ENCODE measurements around the gene RGS14.

DNA sequence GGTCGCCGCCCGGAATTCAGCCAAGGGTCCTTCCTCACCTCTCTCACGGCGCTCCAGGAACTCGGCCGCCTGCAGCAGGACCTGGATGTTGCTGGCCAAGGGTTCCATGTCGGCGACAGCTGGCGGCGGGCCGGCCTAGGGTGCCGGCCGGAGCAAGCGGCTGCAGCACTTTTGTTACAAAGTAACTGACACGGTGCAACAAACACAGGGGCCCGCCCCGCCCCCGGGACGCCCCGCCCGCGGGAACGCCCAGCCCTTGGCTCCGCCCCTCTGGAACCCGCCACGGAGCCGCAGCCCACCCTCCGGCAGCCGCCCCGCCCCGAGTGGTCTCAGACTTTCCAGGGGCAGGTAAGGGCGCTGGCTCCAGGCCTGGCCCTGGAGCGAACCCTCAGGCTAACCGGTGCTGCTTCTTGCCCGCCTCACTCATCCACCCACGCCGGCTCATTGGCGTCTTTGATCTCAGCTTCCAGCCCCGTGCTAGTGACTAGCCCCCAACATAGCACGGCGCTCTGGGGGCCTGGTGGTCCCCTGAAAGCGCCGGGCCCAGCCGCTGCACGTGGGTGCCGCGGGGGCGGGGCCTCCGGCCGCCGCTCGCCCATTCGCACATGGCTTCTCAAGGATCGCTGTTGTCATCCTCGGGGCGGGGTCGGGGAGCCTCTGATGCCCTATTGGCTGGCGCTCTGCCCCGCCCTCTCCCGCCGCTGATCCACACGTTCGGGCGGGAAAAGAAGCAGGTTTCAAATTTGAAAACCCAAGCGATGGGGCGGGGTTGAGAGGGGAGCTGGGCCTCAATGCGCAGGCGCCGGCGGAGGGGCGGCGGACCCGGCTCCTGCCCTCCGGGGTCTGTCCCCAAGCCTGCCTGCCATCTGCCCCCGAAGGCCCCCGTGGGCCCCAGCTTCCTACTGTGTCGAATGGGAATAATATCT is 45.7 kb upstream of the RGS14 start, which contains the start of gene MXD3:
- TF ChIP-seq ZFP30 (CRISPR knock-in tag; IDR thresholded peaks at IDR 0.05): no peak
- no peak for TF ChIP-seq BACH2 (CRISPR knock-in tag; IDR thresholded peaks at IDR 0.05; ENCODE audit: borderline replicate concordance)
- no peak for TF ChIP-seq ESRRG (CRISPR knock-in tag; IDR thresholded peaks at IDR 0.05)
- TF ChIP-seq ARNTL (CRISPR knock-in tag; IDR thresholded peaks at IDR 0.05; ENCODE audit: borderline replicate concordance, low read depth): no peak
- no peak for TF ChIP-seq RARB (CRISPR knock-in tag; IDR thresholded peaks at IDR 0.05)
- TF ChIP-seq, protein P1, sequence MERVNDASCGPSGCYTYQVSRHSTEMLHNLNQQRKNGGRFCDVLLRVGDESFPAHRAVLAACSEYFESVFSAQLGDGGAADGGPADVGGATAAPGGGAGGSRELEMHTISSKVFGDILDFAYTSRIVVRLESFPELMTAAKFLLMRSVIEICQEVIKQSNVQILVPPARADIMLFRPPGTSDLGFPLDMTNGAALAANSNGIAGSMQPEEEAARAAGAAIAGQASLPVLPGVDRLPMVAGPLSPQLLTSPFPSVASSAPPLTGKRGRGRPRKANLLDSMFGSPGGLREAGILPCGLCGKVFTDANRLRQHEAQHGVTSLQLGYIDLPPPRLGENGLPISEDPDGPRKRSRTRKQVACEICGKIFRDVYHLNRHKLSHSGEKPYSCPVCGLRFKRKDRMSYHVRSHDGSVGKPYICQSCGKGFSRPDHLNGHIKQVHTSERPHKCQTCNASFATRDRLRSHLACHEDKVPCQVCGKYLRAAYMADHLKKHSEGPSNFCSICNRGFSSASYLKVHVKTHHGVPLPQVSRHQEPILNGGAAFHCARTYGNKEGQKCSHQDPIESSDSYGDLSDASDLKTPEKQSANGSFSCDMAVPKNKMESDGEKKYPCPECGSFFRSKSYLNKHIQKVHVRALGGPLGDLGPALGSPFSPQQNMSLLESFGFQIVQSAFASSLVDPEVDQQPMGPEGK (CRISPR knock-in tag; IDR thresholded peaks at IDR 0.05; ENCODE audit: borderline replicate concordance): no peak
- TF ChIP-seq ZNF8 (CRISPR knock-in tag; IDR thresholded peaks at IDR 0.05): no peak
- TF ChIP-seq, protein P2, sequence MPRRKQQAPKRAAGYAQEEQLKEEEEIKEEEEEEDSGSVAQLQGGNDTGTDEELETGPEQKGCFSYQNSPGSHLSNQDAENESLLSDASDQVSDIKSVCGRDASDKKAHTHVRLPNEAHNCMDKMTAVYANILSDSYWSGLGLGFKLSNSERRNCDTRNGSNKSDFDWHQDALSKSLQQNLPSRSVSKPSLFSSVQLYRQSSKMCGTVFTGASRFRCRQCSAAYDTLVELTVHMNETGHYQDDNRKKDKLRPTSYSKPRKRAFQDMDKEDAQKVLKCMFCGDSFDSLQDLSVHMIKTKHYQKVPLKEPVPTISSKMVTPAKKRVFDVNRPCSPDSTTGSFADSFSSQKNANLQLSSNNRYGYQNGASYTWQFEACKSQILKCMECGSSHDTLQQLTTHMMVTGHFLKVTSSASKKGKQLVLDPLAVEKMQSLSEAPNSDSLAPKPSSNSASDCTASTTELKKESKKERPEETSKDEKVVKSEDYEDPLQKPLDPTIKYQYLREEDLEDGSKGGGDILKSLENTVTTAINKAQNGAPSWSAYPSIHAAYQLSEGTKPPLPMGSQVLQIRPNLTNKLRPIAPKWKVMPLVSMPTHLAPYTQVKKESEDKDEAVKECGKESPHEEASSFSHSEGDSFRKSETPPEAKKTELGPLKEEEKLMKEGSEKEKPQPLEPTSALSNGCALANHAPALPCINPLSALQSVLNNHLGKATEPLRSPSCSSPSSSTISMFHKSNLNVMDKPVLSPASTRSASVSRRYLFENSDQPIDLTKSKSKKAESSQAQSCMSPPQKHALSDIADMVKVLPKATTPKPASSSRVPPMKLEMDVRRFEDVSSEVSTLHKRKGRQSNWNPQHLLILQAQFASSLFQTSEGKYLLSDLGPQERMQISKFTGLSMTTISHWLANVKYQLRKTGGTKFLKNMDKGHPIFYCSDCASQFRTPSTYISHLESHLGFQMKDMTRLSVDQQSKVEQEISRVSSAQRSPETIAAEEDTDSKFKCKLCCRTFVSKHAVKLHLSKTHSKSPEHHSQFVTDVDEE (CRISPR knock-in tag; IDR thresholded peaks at IDR 0.05): no peak
- TF ChIP-seq ZNF70 (CRISPR knock-in tag; IDR thresholded peaks at IDR 0.05): no peak
